ENCODE measurements around the gene DIO2. TPM values are rescaled to one million over a fixed set of nuclear protein-coding genes. Genes with fewer than 3 reads are reported as not detected.

Gene DIO2
- 0.05 TPM for polyA plus RNA-seq (2013, experiment 1 of 2)
- polyA plus RNA-seq (2013, experiment 2 of 2): 0.06 TPM

DNA sequence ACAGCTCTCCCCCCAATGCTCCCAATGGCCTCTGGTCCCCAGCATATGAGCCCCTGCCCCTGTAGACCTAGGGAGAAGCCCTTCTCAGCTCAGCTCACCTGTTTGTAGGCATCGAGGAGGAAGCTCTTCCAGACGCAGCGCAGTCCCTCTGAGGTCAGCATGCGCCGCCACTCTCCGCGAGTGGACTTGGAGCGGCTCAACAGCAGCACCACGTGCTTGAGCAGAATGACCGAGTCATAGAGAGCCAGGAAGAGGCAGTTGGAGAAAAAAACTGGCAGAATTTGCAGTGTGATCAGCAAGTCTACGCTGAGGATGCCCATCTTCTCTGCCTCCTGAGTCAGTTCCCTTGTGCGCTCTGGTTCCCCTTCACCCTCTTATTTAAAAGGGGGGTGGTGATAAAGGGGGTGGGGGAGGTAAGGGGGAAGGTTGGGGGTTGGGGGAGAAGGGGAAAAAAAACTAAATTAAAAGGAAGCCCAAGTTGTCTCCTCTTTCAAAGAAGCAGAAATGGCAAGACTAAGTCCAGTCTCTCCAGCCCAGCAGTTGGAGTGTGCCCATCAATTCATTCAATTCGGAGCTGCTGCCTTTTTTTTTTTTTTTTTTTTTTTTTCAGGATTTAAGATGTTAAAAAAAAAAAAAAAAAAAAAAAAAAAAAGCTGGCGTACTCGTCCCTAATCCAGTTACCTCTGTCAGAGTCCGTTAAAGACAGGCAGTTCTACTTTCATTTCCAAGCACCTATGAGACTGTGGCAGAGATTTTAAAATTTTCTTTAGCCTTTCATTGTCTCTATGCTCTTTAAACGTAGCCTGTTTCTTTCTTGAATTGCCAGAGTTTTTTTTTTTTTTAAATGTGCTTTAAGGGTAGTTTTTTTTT lies at the start of gene DIO2:
Gene DIO2 (minus strand): TSS at position 352 of the 870 bp plus-strand sequence. CDS start 32 bp downstream, at position 320.
- Histone ChIP-seq H3K4me3 (ENCODE audit: low read length) (no peak within 1 kb of the TSS), H3K27ac (ENCODE audit: low read depth, low read length) (no peak within 1 kb of the TSS), H3K4me1 (ENCODE audit: insufficient read depth, low read length) (peaks cover 18% of the 10 kb centered on the region), H3K36me3 (ENCODE audit: insufficient read depth, low read length) (no peaks in the 10 kb centered on the region), H3K9ac (ENCODE audit: low read depth, low read length) (no peak within 1 kb of the TSS), H3K9me3 (ENCODE audit: insufficient read depth, low read depth, low read length) (no peaks in the 10 kb centered on the region), H3K27me3 (ENCODE audit: insufficient read depth, low read length) (no peaks in the 10 kb centered on the region)
- 77% methylated on average over 15 of the region's 17 CpGs for WGBS

- Histone ChIP-seq H3K27ac (ENCODE audit: low read depth, low read length) (no peak overlapping the region), H3K9ac (ENCODE audit: low read depth, low read length) (no peak overlapping the region), H3K27me3 (ENCODE audit: insufficient read depth, low read length) (no peaks in the 10 kb centered on the region), H3K9me3 (ENCODE audit: insufficient read depth, low read depth, low read length) (no peaks in the 10 kb centered on the region), H3K36me3 (ENCODE audit: insufficient read depth, low read length) (no peaks in the 10 kb centered on the region), H3K4me3 (ENCODE audit: low read length) (no peak overlapping the region), H3K4me1 (ENCODE audit: insufficient read depth, low read length) (no peaks in the 10 kb centered on the region)
- over 99% methylated on average over 5 of the region's 5 CpGs for WGBS
Observed at GRCh38 chr14:80260645-80261044, 49.3 kb upstream of the DIO2 start.

DNA sequence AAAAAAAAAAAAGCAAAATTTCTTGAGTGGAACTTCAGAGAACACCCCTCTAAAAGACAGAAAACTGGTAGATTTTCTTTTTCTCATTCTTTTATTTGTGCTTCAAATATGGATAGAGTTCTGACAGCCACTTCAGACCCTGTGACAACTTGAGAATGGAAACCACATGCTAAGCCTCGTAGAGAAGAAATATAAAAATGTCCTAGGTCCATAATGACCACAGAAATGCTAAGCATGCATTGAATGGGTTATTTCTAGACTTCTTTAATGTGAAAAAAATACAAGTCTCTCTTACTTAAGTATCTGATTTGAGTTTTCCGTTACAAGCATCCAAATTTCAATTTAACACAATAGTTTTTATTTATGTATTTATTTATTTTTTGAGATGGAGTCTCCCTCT lies 28.3 kb upstream of the DIO2 start:
- no peak overlapping the region for H3K4me3 ChIP-seq (ENCODE audit: low read length)
- no peaks in the 10 kb centered on the region for H3K36me3 ChIP-seq (ENCODE audit: insufficient read depth, low read length)
- no peak overlapping the region for H3K9ac ChIP-seq (ENCODE audit: low read depth, low read length)
- no peaks in the 10 kb centered on the region for H3K27me3 ChIP-seq (ENCODE audit: insufficient read depth, low read length)
- H3K4me1 ChIP-seq (ENCODE audit: insufficient read depth, low read length): no peaks in the 10 kb centered on the region
- no peak overlapping the region for H3K27ac ChIP-seq (ENCODE audit: low read depth, low read length)
- 87% methylated on average over 1 of the region's 2 CpGs for WGBS
- peaks cover 53% of the 10 kb centered on the region for H3K9me3 ChIP-seq (ENCODE audit: insufficient read depth, low read depth, low read length)

DNA sequence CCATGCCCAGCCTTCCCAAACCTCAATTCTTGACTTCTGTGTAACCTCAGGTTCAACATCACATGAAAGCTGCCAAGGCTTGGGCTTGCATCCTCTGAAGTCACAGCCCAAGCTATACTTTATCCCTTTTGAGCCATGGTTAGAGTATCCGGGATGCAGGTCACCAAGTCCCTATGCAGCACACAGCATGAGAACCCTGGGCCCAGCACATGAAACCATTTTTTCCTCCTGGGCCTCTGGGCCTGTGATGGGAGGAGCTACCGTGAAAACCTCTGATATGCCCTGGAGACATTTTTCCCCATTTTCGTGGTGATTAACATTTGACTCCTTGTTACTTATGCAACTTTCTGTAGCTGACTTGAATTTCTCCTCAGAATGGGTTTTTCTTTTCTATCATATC lies 25.8 kb upstream of the DIO2 start:
- no peaks in the 10 kb centered on the region for H3K4me1 ChIP-seq (ENCODE audit: insufficient read depth, low read length)
- no peaks in the 10 kb centered on the region for H3K36me3 ChIP-seq (ENCODE audit: insufficient read depth, low read length)
- H3K9ac ChIP-seq (ENCODE audit: low read depth, low read length): no peak overlapping the region
- peaks cover 44% of the 10 kb centered on the region for H3K9me3 ChIP-seq (ENCODE audit: insufficient read depth, low read depth, low read length)
- WGBS: 90% methylated on average over 3 of the region's 3 CpGs
- no peak overlapping the region for H3K27ac ChIP-seq (ENCODE audit: low read depth, low read length)
- no peak overlapping the region for H3K4me3 ChIP-seq (ENCODE audit: low read length)
- H3K27me3 ChIP-seq (ENCODE audit: insufficient read depth, low read length): no peaks in the 10 kb centered on the region

DNA sequence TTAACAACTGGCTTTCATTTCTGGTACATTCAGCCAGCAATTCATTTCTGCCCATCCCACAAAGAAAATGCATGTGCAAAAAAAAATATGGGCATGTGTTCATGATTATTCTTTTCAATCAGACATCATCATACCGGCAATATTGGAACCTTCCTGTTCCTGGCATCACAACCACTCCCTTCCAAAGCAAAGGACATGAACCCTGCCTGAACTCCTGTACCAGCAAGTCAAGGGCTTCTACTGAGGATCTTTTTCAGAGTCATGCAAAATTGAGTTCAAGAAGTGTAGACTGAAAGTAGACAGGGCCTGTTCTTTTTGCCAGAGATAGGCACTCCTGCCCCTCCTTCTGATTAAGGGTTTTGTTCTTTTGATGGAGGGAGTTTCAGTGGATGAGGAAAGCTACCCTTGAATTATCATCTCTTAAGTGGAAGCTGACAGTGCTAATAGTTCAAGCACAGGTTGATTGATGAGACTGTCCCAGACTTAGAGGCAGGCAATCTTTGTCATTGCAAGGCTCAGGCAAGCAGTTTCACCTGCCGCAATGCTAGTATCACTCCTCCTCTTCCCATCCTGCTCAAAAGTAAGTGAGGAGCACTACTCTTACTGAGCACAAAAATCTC lies 22.3 kb upstream of the DIO2 start:
- Histone ChIP-seq H3K9me3 (ENCODE audit: insufficient read depth, low read depth, low read length) (peaks cover 34% of the 10 kb centered on the region), H3K27me3 (ENCODE audit: insufficient read depth, low read length) (no peaks in the 10 kb centered on the region), H3K9ac (ENCODE audit: low read depth, low read length) (no peak overlapping the region), H3K27ac (ENCODE audit: low read depth, low read length) (no peak overlapping the region), H3K4me3 (ENCODE audit: low read length) (no peak overlapping the region), H3K4me1 (ENCODE audit: insufficient read depth, low read length) (no peaks in the 10 kb centered on the region), H3K36me3 (ENCODE audit: insufficient read depth, low read length) (no peaks in the 10 kb centered on the region)
- 89% methylated on average over 2 of the region's 2 CpGs for WGBS

GRCh38 chr14:80231702-80232101 lies 20.4 kb upstream of the DIO2 start:
- Histone ChIP-seq H3K27me3 (ENCODE audit: insufficient read depth, low read length) (no peaks in the 10 kb centered on the region), H3K36me3 (ENCODE audit: insufficient read depth, low read length) (no peaks in the 10 kb centered on the region), H3K9ac (ENCODE audit: low read depth, low read length) (no peak overlapping the region), H3K9me3 (ENCODE audit: insufficient read depth, low read depth, low read length) (peaks cover 18% of the 10 kb centered on the region), H3K27ac (ENCODE audit: low read depth, low read length) (no peak overlapping the region), H3K4me1 (ENCODE audit: insufficient read depth, low read length) (no peaks in the 10 kb centered on the region), H3K4me3 (ENCODE audit: low read length) (no peak overlapping the region)
- 86% methylated on average over 2 of the region's 2 CpGs for WGBS

DNA sequence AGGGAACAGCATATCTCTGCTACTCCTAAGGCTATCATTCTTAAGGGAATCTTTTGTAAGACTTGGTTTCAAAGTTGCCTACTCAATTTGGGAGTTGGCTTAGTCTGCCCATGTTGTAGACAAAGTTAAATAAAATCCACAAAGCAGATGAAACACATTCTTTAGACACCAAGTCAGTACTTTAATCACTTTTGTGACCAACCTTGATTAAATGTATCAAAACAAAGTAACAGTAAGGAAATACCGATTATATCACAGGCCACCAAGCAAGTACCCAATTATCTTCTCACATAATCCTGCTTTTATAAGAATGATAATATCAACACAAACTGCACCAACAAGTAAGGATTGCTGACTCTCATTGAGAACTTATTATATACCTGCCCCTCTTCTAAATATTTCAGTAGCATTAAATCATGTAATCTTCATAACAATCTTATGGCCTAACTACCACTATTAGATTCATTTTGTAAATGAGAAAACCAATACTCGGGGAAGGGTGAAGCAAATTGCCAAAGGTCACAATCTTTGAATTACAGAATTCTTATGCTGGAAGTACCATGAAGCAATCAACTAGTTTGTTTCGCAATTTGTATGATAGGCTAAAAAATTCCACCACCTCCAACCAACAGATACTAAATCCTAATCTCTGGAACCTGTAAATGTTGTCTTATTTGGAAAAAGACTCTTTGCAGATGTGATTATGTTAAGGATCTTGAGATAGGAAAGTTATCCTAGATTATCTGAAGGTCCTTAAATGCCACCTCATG lies 12.6 kb upstream of the DIO2 start:
- 86% methylated on average over 2 of the region's 3 CpGs for WGBS

GRCh38 chr14:80216818-80217217 lies 5.5 kb upstream of the DIO2 start:
- H3K27ac ChIP-seq (ENCODE audit: low read depth, low read length): no peak overlapping the region
- H3K4me1 ChIP-seq (ENCODE audit: insufficient read depth, low read length): peaks cover 16% of the 10 kb centered on the region
- H3K4me3 ChIP-seq (ENCODE audit: low read length): no peak overlapping the region
- no peaks in the 10 kb centered on the region for H3K9me3 ChIP-seq (ENCODE audit: insufficient read depth, low read depth, low read length)
- H3K9ac ChIP-seq (ENCODE audit: low read depth, low read length): no peak overlapping the region
- no peaks in the 10 kb centered on the region for H3K27me3 ChIP-seq (ENCODE audit: insufficient read depth, low read length)
- no CpG with 5 or more reads among the region's 3 CpGs for WGBS
- no peaks in the 10 kb centered on the region for H3K36me3 ChIP-seq (ENCODE audit: insufficient read depth, low read length)

More for the DNA sequence above, 12.6 kb upstream of the DIO2 start:
- Histone ChIP-seq H3K4me1 (ENCODE audit: insufficient read depth, low read length) (no peaks in the 10 kb centered on the region), H3K9ac (ENCODE audit: low read depth, low read length) (no peak overlapping the region), H3K9me3 (ENCODE audit: insufficient read depth, low read depth, low read length) (peaks cover 3% of the 10 kb centered on the region; the same call in 1 of the 2 replicates), H3K36me3 (ENCODE audit: insufficient read depth, low read length) (no peaks in the 10 kb centered on the region), H3K4me3 (ENCODE audit: low read length) (no peak overlapping the region), H3K27me3 (ENCODE audit: insufficient read depth, low read length) (no peaks in the 10 kb centered on the region), H3K27ac (ENCODE audit: low read depth, low read length) (no peak overlapping the region)

GRCh38 chr14:80215756-80216581 lies 4.7 kb upstream of the DIO2 start:
- H3K36me3 ChIP-seq (ENCODE audit: insufficient read depth, low read length): no peaks in the 10 kb centered on the region
- H3K27ac ChIP-seq (ENCODE audit: low read depth, low read length): no peak overlapping the region
- no peaks in the 10 kb centered on the region for H3K9me3 ChIP-seq (ENCODE audit: insufficient read depth, low read depth, low read length)
- H3K4me3 ChIP-seq (ENCODE audit: low read length): no peak overlapping the region
- peaks cover 19% of the 10 kb centered on the region for H3K4me1 ChIP-seq (ENCODE audit: insufficient read depth, low read length)
- H3K9ac ChIP-seq (ENCODE audit: low read depth, low read length): no peak overlapping the region
- WGBS: 82% methylated on average over 10 of the region's 10 CpGs
- H3K27me3 ChIP-seq (ENCODE audit: insufficient read depth, low read length): no peaks in the 10 kb centered on the region

GRCh38 chr14:80215081-80215480 lies 3.8 kb upstream of the DIO2 start:
- Histone ChIP-seq H3K27me3 (ENCODE audit: insufficient read depth, low read length) (no peaks in the 10 kb centered on the region), H3K4me1 (ENCODE audit: insufficient read depth, low read length) (peaks cover 19% of the 10 kb centered on the region), H3K9ac (ENCODE audit: low read depth, low read length) (no peak overlapping the region), H3K27ac (ENCODE audit: low read depth, low read length) (no peak overlapping the region), H3K36me3 (ENCODE audit: insufficient read depth, low read length) (no peaks in the 10 kb centered on the region), H3K9me3 (ENCODE audit: insufficient read depth, low read depth, low read length) (no peaks in the 10 kb centered on the region), H3K4me3 (ENCODE audit: low read length) (no peak overlapping the region)
- 97% methylated on average over 4 of the region's 4 CpGs for WGBS

Measured in HUES64 (cell line).